ENCODE measurements around the gene OSCP1.

OSCP1 gene

DNA sequence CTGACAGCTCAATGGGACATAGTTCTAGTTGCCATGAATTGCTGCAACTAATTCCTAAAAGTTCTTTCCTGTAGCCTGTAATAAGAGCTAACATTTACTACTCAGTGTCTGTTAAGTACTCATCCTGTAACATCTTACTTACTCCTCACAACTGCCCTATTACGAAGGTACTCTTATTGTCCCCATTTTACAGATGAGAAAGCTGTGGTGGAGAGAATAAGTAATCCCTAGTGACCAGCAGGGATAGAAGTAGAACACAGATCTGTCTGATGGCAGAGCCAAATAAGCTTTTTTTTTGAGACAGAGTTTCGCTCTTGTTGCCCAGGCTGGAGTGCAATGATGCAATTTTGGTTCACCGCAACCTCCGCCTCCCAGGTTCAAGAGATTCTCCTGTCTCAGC, 67.6 kb downstream of the OSCP1 start:
- DNase-seq (ENCODE audit: low read depth) = no peak

DNA sequence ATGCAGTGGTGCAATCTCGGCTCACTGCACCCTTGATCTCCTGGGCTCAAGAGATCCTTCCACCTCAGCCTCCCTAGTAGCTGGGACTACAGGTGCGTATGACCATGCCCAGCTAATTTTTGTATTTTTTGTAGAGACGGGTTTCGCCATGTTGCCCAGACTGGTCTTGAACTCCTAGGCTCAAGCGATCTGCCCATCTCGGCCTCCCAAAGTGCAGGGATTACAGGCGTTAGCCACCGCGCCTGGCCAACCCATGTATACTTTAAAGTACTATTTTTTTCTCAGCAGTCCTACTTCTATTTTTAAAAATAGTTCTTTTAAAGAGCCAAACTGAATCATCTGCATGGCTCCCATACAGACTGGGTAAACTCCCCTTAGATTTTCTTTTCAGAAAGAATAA, 68.0 kb downstream of the OSCP1 start:
- DNase-seq (ENCODE audit: low read depth) = no peak

- DNase-seq (ENCODE audit: low read depth) = no peak
These were observed 68.8 kb downstream of the OSCP1 start for GRCh38 chr1:36381405-36381804.

GRCh38 chr1:36380782-36381181, 69.5 kb downstream of the OSCP1 start:
- DNase-seq (ENCODE audit: low read depth) = no peak

- no peak for DNase-seq (ENCODE audit: low read depth)
These were observed 70.1 kb downstream of the OSCP1 start for GRCh38 chr1:36380143-36380619.

DNA sequence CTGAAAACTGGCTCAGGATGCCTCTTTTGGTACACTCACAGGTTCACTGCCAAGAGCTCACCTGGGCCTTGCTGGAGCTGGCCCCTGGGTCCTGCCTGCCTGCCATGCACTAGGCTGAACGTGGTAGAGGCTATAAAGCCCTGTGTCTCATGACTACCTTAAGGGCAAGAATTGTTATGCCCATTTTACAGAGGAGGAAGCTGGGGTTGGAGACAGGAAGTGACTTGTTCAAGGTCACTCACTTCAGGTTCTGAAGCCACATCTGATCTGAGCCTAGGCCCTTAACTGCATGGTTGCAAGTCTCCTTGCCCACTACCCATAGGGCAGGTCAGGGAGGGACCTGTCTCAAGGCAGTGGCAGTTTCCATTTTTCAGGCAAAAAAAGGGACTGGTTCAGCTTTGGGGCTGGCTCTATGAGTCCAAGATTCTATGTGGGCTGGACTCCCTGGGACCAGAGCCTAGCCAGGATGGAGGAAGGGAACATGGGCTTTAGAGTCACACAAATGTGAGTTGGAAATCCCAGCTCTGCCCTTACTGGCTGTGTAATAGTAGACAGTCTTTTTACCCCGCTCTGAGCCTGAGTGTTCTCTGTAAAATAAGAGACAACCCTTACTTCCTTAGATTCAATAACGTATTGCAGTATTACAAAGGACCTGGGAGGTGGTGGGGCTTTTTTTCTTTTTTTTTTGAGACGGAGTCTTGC, 72.3 kb downstream of the OSCP1 start:
- DNase-seq (ENCODE audit: low read depth) = no peak

GRCh38 chr1:36372617-36373016, 77.6 kb downstream of the OSCP1 start:
- no peak for DNase-seq (ENCODE audit: low read depth)

DNA sequence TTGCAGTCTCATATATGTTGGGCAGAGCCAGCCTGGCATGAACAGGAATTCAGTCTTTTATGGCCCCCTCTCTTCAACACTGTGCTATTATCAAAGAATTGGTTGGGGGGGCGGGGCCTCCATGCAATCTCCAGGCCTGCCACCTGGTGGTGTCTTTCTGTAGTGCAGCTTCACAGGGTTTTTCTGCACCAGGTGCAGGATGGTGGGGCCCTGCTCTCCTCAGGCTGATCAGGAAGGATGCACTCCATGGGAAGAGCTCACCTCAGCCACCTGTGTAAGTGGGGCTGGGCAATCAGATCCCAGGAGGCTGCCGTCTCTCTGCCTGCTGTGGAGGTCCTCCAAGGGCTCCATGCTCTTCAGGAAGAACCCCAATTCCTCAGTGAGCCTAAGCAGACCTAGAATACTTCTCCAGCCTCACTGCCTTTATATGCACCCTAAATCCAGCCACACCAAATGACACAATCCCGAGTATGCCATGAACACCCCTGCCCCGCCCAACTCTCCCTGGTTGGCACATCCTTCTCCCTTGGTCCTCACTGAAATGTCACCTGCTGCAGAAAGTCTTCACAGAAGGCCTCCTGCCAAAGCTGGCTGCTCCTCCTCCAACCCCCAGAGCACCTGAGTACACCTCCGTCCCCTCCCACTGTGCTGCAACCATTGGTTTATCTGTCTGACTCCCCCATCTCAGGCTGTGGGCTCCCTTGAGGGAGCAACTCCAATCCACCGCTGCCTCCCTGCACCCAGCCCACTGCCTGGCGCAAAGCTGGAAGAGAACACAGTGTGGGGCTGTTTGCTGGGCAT, 81.0 kb downstream of the OSCP1 start:
- peak; percentile 51 for DNase-seq (ENCODE audit: low read depth)

Data from iris pigment epithelial cell (primary cell).